Ovary (tissue), 9 donors: ENCODE measurements around the gene SIGMAR1. TPM values are rescaled to one million over a fixed set of nuclear protein-coding genes. Genes with fewer than 3 reads are reported as not detected.
A peak's percentile ranks its signal among the peaks of the same experiment; 100 is the strongest.

Experiments
- DNase-seq, 5 donors: peaks; one replicate each; pipeline ENCODE4 v3.0.0-alpha.2; 2019 to 2020
- H3K27ac ChIP-seq, 2 donors: fragments of 200-600 bp; one replicate each; pipeline versions ENCODE4 v1.5.1 to v1.8.0; 2019 to 2022
- H3K27me3 ChIP-seq: fragments of 200-600 bp; one replicate; pipeline ENCODE4 v1.8.0; 2022
- H3K36me3 ChIP-seq: fragments of 200-600 bp; sonication (generic); one replicate; pipeline ENCODE4 v1.5.1; 2019
- H3K4me1 ChIP-seq: one replicate; pipeline ENCODE4 v1.8.1; 2013; ENCODE audit warnings: mild to moderate bottlenecking, moderate library complexity; ENCODE audit not compliant: insufficient read depth
- H3K4me3 ChIP-seq: fragments of 200-600 bp; sonication (generic); one replicate; pipeline ENCODE4 v1.5.1; 2017
- H3K9me3 ChIP-seq, 2 donors: fragments of 200-600 bp in 1 of 2; sonication (generic) in 1 of 2; one replicate each; pipeline versions ENCODE4 v1.5.1 to v1.8.1; 2013 to 2019; ENCODE audit warnings: mild to moderate bottlenecking in 1 of 2, moderate library complexity in 1 of 2
- CTCF ChIP-seq, 3 donors: fragments of 450-650 bp in 2 of 3; fragments of 200-600 bp in 1 of 3; IDR thresholded peaks; one replicate each; pipeline versions ENCODE4 v1.5.1 to v1.8.0; 2016 to 2022; ENCODE audit warnings: antibody characterized with exemption in 3 of 3, mild to moderate bottlenecking in 1 of 3
- EP300 ChIP-seq: sonication (generic); formaldehyde crosslinking; IDR thresholded peaks from one replicate; pipeline ENCODE4 v1.6.1; 2017; ENCODE audit warnings: antibody characterized with exemption
- POLR2A ChIP-seq: fragments of 450-650 bp; IDR thresholded peaks from one replicate; pipeline ENCODE4 v1.6.1; 2017; ENCODE audit warnings: antibody characterized with exemption, mild to moderate bottlenecking, moderate library complexity
- WGBS, 3 donors: extraction: QIAGEN DNeasy Blood & Tissue Kit in 1 of 3; methylation state at CpG; one replicate each; pipeline versions ENCODE4 v1.1.5 to v1.1.7; 2013 to 2017; 5-methylcytosine and 5-hydroxymethylcytosine counted together
- intact Hi-C, 4 donors: fragments of 100-400 bp; cut with DNase I; formaldehyde crosslinking; loops; one replicate each; pipeline versions ENCODE4 v1.11.0 to v1.15.1; 2022 to 2023
- polyA plus RNA-seq, 2 donors: library from polyadenylated mRNA; stranded (reverse); fragments of 200-250 nt in 1 of 2; fragments of 350-450 nt in 1 of 2; fragmentation: Illumina TruSeq in 1 of 2; extraction: RNeasy Lipid Tissue Mini Kit (QIAGEN cat#74804) in 1 of 2; gene quantifications; one replicate each; pipeline ENCODE4 v1.2.3, GENCODE V29; 2013 to 2014
- total RNA-seq, 7 donors: library from RNA; depleted of rRNA in 2 of 7; stranded (reverse); fragments of >200 nt in 2 of 7; fragmentation: NEBNext Ultra II Directional in 3 of 7; extraction: Animal tissue kit (Norgen Biotek cat#: 25700) in 3 of 7; gene quantifications; one replicate each; pipeline versions ENCODE4 v1.1.0 to v1.2.4, GENCODE V29; 2016 to 2023
- donor health status: DM: no; HTN: no; CAD: no; lungs with moderate emphysema.
- donor health status: DM: no; HTN: no; CAD: no.
- donor health status: Bipolar disorder and iron deficiency.
- donor health status: DM: yes; HTN: yes; CAD: no.
- donor health status: DM: no; HTN: no; CAD: no.
- donor health status: DM: yes; HTN: yes; CAD: no.

The SIGMAR1 gene
- total and polyA plus RNA-seq, 9 donors, result 47.2 to 92.4 (median 54.3) TPM

- no peaks in the 10 kb centered on the region for H3K9me3 ChIP-seq
- no peaks in the 10 kb centered on the region for H3K36me3 ChIP-seq
- TF ChIP-seq POLR2A (no peak), EP300 (no peak), CTCF (IDR thresholded peaks at IDR 0.05) (no peak)
- H3K27ac ChIP-seq, result no peak overlapping the region
- peaks cover 4% of the 10 kb centered on the region for H3K4me1 ChIP-seq
- DNase-seq, result no peak
- no peaks in the 10 kb centered on the region for H3K27me3 ChIP-seq
- H3K4me3 ChIP-seq, result no peak overlapping the region
- intact Hi-C loops, result loop anchor here in 3 of 4 donors (10.0 kb wide), 2 partner anchors 201 to 271 kb away; no protein-coding TSS in a partner anchor
These were observed 31.4 kb downstream of the SIGMAR1 start for GRCh38 chr9:34606190-34606589.

- WGBS, 3 donors, result 47 to 56% (median 50%) methylated on average over 4 of the region's 4 CpGs
- H3K36me3 ChIP-seq, result no peaks in the 10 kb centered on the region
- intact Hi-C loops, result loop anchor here (5.0 to 10.0 kb wide), 3 partner anchors 196 to 269 kb away; no protein-coding TSS in a partner anchor
- H3K4me1 ChIP-seq, result no peaks in the 10 kb centered on the region
- no peak overlapping the region for H3K4me3 ChIP-seq
- peak; percentile 73 to 91 (median 88) for DNase-seq
- TF ChIP-seq EP300, result no peak
- TF ChIP-seq POLR2A, result no peak
- TF ChIP-seq CTCF (IDR thresholded peaks at IDR 0.05), result peak; percentile 83 to 92 (median 87)
- H3K9me3 ChIP-seq, result no peaks in the 10 kb centered on the region
- H3K27ac ChIP-seq, result no peak overlapping the region
- H3K27me3 ChIP-seq, result no peaks in the 10 kb centered on the region
These were observed 33.9 kb downstream of the SIGMAR1 start for GRCh38 chr9:34603610-34604231.

- H3K4me1 ChIP-seq, result no peaks in the 10 kb centered on the region
- no peak for DNase-seq
- WGBS, 3 donors, result 67 to 69% (median 68%) methylated on average over 6 of the region's 6 CpGs
- H3K4me3 ChIP-seq, result no peak overlapping the region
- H3K36me3 ChIP-seq, result no peaks in the 10 kb centered on the region
- no peak overlapping the region for H3K27ac ChIP-seq
- TF ChIP-seq POLR2A, result no peak
- no peak for TF ChIP-seq EP300
- TF ChIP-seq CTCF (IDR thresholded peaks at IDR 0.05), result no peak
- H3K9me3 ChIP-seq, result no peaks in the 10 kb centered on the region
- H3K27me3 ChIP-seq, result no peaks in the 10 kb centered on the region
- intact Hi-C loops, result loop anchor here (5.0 to 10.0 kb wide), 3 partner anchors 195 to 267 kb away; no protein-coding TSS in a partner anchor
These were observed 35.5 kb downstream of the SIGMAR1 start for GRCh38 chr9:34601937-34602573.

DNA sequence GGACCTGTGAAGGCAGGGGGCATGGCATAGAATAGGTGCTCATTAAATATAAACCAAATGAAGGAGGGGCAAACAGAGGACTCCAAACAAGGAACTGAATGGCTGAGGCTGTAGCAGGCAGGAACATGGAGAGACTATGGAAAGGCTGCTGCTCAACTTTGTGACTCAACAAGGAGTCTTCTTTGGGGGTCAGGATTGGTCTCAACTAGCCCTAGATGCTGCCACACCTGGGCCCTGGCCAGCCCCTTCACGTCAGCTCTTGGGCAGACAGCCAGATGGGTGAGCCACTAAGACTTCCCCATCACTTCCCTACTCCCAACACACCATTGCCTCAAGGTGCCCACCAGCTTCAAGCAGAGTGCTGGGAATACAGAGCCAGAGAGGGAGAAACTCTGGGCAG, 36.7 kb downstream of the SIGMAR1 start:
- intact Hi-C loops, result loop anchor here (5.0 to 10.0 kb wide), 3 partner anchors 194 to 266 kb away; no protein-coding TSS in a partner anchor
- WGBS, 3 donors, result 26 to 58% (median 35%) methylated on average over 1 of the region's 1 CpG
- DNase-seq, result no peak
- no peaks in the 10 kb centered on the region for H3K27me3 ChIP-seq
- no peaks in the 10 kb centered on the region for H3K9me3 ChIP-seq
- no peak overlapping the region for H3K27ac ChIP-seq
- no peaks in the 10 kb centered on the region for H3K36me3 ChIP-seq
- TF ChIP-seq EP300 (no peak), CTCF (IDR thresholded peaks at IDR 0.05) (no peak), POLR2A (no peak)
- no peaks in the 10 kb centered on the region for H3K4me1 ChIP-seq
- no peak overlapping the region for H3K4me3 ChIP-seq
